ENCODE data around the gene GFPT1. TPM values are rescaled to one million over a fixed set of nuclear protein-coding genes. Genes with fewer than 3 reads are reported as not detected.

Gene GFPT1
- total and polyA plus RNA-seq, 9 of the 15 experiments (the other 6 are each of a cell fraction or from before 2014, with no cell fraction given) = 6.6 to 38.3 (median 15.9) TPM

DNA sequence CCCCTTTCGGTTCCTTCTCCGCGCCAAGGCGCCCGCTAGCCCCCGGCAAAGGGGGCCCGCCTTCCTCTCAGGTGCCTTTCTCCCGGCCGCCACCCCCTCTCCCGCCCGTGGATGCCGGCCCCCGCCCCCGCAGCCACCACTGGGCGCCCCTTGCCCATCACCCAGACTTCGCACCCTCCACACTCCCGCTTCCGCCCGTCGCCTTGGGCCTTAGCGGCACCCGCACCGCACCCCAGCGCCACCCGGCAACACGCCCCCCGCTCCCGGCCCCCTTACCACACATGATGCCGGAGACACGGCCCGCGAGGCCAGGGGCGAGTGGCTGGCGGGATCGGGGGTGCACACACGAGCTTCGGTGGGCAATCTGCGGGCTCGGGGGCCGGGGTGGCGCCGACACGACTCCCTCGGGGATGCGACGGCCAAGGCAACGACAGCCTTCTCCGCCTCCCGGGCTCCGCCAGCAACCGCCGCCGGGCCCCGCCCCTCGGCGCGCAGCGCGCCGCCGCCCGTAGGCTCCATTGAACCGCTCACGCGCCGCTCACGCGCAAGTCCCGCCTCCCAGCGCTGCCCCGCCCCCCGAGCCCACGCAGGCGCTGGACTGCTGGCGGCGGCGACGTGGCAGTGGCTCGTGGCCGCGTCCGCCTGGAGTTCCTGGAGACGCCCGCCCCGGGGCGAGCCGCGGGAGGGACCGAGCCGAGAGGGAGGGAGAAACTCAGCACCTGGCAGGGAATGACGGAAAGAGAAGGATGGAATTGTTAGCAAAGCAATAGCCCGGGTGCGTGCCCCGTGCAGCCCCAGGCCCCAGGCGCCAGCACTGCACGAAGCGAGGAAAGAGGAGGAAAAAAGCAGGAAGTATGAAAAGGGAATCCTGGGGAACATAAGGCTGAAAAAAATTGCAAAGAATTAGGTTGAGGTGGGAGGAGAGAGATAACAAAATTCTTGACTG is at the start of gene GFPT1 (continued):
- TF ChIP-seq KDM1A (IDR thresholded peaks at IDR 0.05) (no peak), SIX5 (IDR thresholded peaks at IDR 0.05; ENCODE audit: borderline replicate concordance in 1 of 2, insufficient read depth in 1 of 2, low read depth in 1 of 2, low read length in 2 of 2) (no peak), SIRT6 (IDR thresholded peaks at IDR 0.05; ENCODE audit: low read depth, low read length) (no peak), ZNF23 (CRISPR knock-in tag; IDR thresholded peaks at IDR 0.05) (no peak), ELF1 (tag; IDR thresholded peaks at IDR 0.05) (peak; percentile 61; the same call in 1 of the 2 replicates), TGIF2 (CRISPR knock-in tag; IDR thresholded peaks at IDR 0.05) (peak; percentile 50; the same call in 1 of the 2 replicates), ZBTB1 (CRISPR knock-in tag; IDR thresholded peaks at IDR 0.05; ENCODE audit: borderline replicate concordance, low read depth) (peak; percentile 50; the same call in 1 of the 2 replicates), TCFL5 (CRISPR knock-in tag; conservative IDR thresholded peaks at IDR 0.05) (no peak), TAL1 (IDR thresholded peaks at IDR 0.05) (no peak), KDM5B (IDR thresholded peaks at IDR 0.05; ENCODE audit: insufficient replicate concordance, low read depth, low read length) (peak; percentile 75), ZNF384 (IDR thresholded peaks at IDR 0.05; ENCODE audit: low read depth, low read length) (no peak), RBM34 (IDR thresholded peaks at IDR 0.05; ENCODE audit: borderline replicate concordance, insufficient read depth, low read length) (no peak), SRSF3 (IDR thresholded peaks at IDR 0.05; ENCODE audit: insufficient read depth, low read length) (no peak), JUND (IDR thresholded peaks at IDR 0.05; ENCODE audit: borderline replicate concordance, low read depth, low read length) (peak; percentile 7; the same call in 1 of the 2 replicates), JUND (tag; IDR thresholded peaks at IDR 0.05; ENCODE audit: borderline replicate concordance, low read depth, low read length) (no peak; the same call in 2 of the 3 replicates), SMAD1 (IDR thresholded peaks at IDR 0.05; ENCODE audit: low read depth, low read length, partially characterized antibody) (no peak), DDX20 (tag; IDR thresholded peaks at IDR 0.05; ENCODE audit: low read depth) (no peak), ASH1L (IDR thresholded peaks at IDR 0.05; ENCODE audit: borderline replicate concordance, low read depth, partially characterized antibody) (no peak), ATF1 (CRISPR knock-in tag; IDR thresholded peaks at IDR 0.05) (no peak), ATF1 (tag; IDR thresholded peaks at IDR 0.05) (peak; percentile 87), BRD9 (IDR thresholded peaks at IDR 0.05; ENCODE audit: low read depth, partially characterized antibody) (peak; percentile 57)
- TF ChIP-seq, protein P1, sequence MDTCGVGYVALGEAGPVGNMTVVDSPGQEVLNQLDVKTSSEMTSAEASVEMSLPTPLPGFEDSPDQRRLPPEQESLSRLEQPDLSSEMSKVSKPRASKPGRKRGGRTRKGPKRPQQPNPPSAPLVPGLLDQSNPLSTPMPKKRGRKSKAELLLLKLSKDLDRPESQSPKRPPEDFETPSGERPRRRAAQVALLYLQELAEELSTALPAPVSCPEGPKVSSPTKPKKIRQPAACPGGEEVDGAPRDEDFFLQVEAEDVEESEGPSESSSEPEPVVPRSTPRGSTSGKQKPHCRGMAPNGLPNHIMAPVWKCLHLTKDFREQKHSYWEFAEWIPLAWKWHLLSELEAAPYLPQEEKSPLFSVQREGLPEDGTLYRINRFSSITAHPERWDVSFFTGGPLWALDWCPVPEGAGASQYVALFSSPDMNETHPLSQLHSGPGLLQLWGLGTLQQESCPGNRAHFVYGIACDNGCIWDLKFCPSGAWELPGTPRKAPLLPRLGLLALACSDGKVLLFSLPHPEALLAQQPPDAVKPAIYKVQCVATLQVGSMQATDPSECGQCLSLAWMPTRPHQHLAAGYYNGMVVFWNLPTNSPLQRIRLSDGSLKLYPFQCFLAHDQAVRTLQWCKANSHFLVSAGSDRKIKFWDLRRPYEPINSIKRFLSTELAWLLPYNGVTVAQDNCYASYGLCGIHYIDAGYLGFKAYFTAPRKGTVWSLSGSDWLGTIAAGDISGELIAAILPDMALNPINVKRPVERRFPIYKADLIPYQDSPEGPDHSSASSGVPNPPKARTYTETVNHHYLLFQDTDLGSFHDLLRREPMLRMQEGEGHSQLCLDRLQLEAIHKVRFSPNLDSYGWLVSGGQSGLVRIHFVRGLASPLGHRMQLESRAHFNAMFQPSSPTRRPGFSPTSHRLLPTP (IDR thresholded peaks at IDR 0.05; ENCODE audit: borderline replicate concordance, extremely low read depth, insufficient read length) = no peak
- TF ChIP-seq, protein P2, sequence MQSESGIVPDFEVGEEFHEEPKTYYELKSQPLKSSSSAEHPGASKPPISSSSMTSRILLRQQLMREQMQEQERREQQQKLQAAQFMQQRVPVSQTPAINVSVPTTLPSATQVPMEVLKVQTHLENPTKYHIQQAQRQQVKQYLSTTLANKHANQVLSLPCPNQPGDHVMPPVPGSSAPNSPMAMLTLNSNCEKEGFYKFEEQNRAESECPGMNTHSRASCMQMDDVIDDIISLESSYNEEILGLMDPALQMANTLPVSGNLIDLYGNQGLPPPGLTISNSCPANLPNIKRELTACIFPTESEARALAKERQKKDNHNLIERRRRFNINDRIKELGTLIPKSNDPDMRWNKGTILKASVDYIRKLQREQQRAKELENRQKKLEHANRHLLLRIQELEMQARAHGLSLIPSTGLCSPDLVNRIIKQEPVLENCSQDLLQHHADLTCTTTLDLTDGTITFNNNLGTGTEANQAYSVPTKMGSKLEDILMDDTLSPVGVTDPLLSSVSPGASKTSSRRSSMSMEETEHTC (IDR thresholded peaks at IDR 0.05) = no peak
